Endodermal cell (in vitro differentiated cells): Measurements from ENCODE around the gene CCND2. TPM values are rescaled to one million over a fixed set of nuclear protein-coding genes. Genes with fewer than 3 reads are reported as not detected.
A peak's percentile ranks its signal among the peaks of the same experiment; 100 is the strongest.

Experiments used
- DNase-seq: peaks from one replicate; pipeline ENCODE4 v3.0.0-alpha.2; 2017
- H3K27ac ChIP-seq: 2 replicates; pipeline ENCODE4 v1.5.1; 2013; ENCODE audit warnings: mild to moderate bottlenecking, low read depth, low read length, moderate library complexity
- H3K27me3 ChIP-seq: 2 replicates; pipeline ENCODE4 v1.6.1; 2013; ENCODE audit warnings: mild to moderate bottlenecking, low read length, moderate library complexity; ENCODE audit not compliant: insufficient read depth, control insufficient read depth, poor library complexity, severe bottlenecking
- H3K36me3 ChIP-seq: 2 replicates; pipeline ENCODE4 v1.7.0; 2013; ENCODE audit warnings: mild to moderate bottlenecking, low read length, moderate library complexity; ENCODE audit not compliant: control insufficient read depth, insufficient read depth
- H3K4me1 ChIP-seq: one replicate; pipeline ENCODE4 v1.7.0; 2013; ENCODE audit warnings: low read length; ENCODE audit not compliant: control insufficient read depth, insufficient read depth
- H3K4me3 ChIP-seq: 2 replicates; pipeline ENCODE4 v1.5.1; 2013; ENCODE audit warnings: mild to moderate bottlenecking, low read length, moderate library complexity
- H3K9ac ChIP-seq: 2 replicates; pipeline ENCODE4 v1.6.1; 2013; ENCODE audit warnings: mild to moderate bottlenecking, low read length, moderate library complexity; ENCODE audit not compliant: poor library complexity, severe bottlenecking; ENCODE audit errors: extremely low read depth
- H3K9me3 ChIP-seq: 2 replicates; pipeline ENCODE4 v1.6.1; 2013; ENCODE audit warnings: mild to moderate bottlenecking, low read length, moderate library complexity; ENCODE audit not compliant: control insufficient read depth
- H3K27ac Mint-ChIP-seq: 2 replicates; pipeline ENCODE4 v1.8.0; 2020; ENCODE audit warnings: mixed read lengths
- H3K27me3 Mint-ChIP-seq: 2 replicates; pipeline ENCODE4 v1.8.0; 2021; ENCODE audit warnings: mild to moderate bottlenecking, mixed read lengths; ENCODE audit not compliant: insufficient read depth
- H3K36me3 Mint-ChIP-seq: 2 replicates; pipeline ENCODE4 v1.8.0; 2020; ENCODE audit warnings: low read depth, mixed read lengths
- H3K4me1 Mint-ChIP-seq: 2 replicates; pipeline ENCODE4 v1.8.0; 2020; ENCODE audit warnings: mixed read lengths
- H3K4me3 Mint-ChIP-seq: 2 replicates; pipeline ENCODE4 v1.8.0; 2020; ENCODE audit warnings: mild to moderate bottlenecking, moderate library complexity, mixed read lengths
- H3K9me3 Mint-ChIP-seq: 2 replicates; pipeline ENCODE4 v1.8.0; 2020; ENCODE audit warnings: mild to moderate bottlenecking, mixed read lengths
- WGBS, 2 experiments: methylation state at CpG; one replicate each; pipeline versions ENCODE4 v1.1.5 to v1.1.7; 2013; ENCODE audit warnings: missing lambda C conversion rate in 2 of 2, mixed read lengths in 1 of 2; ENCODE audit not compliant: insufficient coverage in 1 of 2, insufficient read length in 1 of 2; 5-methylcytosine and 5-hydroxymethylcytosine counted together
- total RNA-seq, 2 donors: library from RNA; stranded (reverse); fragmentation: NEBNext Ultra II Directional in 1 of 2; extraction: Animal tissue kit (Norgen Biotek cat#: 25700) in 1 of 2; gene quantifications; 2 replicates in 1 of 2; 3 replicates in 1 of 2; pipeline ENCODE4 v1.2.1, GENCODE V29; 2021
- TF ChIP-seq, protein P1 (sequence below): fragments of 200-600 bp; sonication (generic); conservative IDR thresholded peaks from 2 replicates; pipeline ENCODE4 v1.5.0; 2021; ENCODE audit warnings: antibody characterized with exemption, mild to moderate bottlenecking

Gene CCND2
- total RNA-seq, 2 donors from 2014 or later, result 286 to 362 TPM

DNA sequence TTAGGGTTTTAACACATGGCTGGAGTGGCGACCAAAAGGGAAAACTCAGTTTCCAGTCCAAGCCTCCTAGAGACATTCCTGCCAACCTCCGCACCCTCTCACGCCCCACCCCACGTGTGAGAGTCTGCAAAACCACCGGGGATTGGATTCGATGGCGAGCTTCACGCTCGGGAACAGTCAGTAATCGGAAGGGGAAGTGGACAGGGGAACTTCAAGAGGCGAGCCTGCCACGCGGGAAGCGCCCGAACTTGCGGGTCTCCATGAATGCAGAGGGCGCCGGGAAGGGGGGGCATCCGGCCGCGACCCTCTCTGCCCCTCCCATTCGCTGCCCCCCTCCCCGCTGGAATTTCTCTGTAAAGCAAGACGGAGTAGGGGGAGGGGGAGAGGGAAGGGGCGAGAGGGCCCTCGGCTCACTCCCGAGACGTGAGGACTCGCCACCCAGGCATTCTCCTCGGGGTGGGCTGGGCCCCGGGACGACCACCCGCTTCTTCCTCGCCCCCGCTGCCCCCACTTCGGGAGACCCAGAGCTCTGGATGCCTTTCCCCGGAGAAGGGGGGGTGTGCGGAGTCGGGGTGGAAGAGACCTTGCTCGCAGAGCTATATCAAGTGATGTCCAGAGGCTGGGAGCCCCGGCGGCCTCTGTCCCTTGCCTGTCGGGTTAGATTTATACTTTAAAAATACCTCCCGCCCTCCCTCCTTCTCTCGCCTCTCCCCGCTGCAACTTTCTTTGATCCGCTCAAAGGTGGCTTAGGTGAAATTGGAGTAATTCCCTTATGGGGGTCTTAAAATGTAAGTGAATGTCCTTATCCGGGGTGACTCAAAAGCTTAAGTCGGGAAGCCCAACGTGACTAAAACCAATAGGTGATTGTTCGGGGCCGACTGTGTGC lies 2.5 kb upstream of the CCND2 start:
- peaks cover 21% of the 10 kb centered on the region for H3K4me1 Mint-ChIP-seq
- H3K4me1 ChIP-seq, result peaks cover 4% of the 10 kb centered on the region
- peaks cover 71% of the 10 kb centered on the region for H3K27me3 ChIP-seq
- peak; percentile 92 for DNase-seq
- TF ChIP-seq, protein P1, sequence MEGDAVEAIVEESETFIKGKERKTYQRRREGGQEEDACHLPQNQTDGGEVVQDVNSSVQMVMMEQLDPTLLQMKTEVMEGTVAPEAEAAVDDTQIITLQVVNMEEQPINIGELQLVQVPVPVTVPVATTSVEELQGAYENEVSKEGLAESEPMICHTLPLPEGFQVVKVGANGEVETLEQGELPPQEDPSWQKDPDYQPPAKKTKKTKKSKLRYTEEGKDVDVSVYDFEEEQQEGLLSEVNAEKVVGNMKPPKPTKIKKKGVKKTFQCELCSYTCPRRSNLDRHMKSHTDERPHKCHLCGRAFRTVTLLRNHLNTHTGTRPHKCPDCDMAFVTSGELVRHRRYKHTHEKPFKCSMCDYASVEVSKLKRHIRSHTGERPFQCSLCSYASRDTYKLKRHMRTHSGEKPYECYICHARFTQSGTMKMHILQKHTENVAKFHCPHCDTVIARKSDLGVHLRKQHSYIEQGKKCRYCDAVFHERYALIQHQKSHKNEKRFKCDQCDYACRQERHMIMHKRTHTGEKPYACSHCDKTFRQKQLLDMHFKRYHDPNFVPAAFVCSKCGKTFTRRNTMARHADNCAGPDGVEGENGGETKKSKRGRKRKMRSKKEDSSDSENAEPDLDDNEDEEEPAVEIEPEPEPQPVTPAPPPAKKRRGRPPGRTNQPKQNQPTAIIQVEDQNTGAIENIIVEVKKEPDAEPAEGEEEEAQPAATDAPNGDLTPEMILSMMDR, result no peak
- peak overlapping the region; percentile 94 for H3K4me3 Mint-ChIP-seq
- H3K9me3 ChIP-seq, result no peaks in the 10 kb centered on the region
- no peak overlapping the region for H3K27ac ChIP-seq
- peak overlapping the region; percentile 95 for H3K27ac Mint-ChIP-seq
- H3K36me3 Mint-ChIP-seq, result peaks cover 3% of the 10 kb centered on the region
- H3K9me3 Mint-ChIP-seq, result no peaks in the 10 kb centered on the region
- H3K36me3 ChIP-seq, result no peaks in the 10 kb centered on the region
- peak overlapping the region; percentile 73 for H3K4me3 ChIP-seq
- peak overlapping the region; percentile 48 for H3K9ac ChIP-seq
- peaks cover 69% of the 10 kb centered on the region for H3K27me3 Mint-ChIP-seq
- WGBS, 2 experiments, result 0 to 2% methylated on average over 9 to 49 of the region's 52 CpGs

DNA sequence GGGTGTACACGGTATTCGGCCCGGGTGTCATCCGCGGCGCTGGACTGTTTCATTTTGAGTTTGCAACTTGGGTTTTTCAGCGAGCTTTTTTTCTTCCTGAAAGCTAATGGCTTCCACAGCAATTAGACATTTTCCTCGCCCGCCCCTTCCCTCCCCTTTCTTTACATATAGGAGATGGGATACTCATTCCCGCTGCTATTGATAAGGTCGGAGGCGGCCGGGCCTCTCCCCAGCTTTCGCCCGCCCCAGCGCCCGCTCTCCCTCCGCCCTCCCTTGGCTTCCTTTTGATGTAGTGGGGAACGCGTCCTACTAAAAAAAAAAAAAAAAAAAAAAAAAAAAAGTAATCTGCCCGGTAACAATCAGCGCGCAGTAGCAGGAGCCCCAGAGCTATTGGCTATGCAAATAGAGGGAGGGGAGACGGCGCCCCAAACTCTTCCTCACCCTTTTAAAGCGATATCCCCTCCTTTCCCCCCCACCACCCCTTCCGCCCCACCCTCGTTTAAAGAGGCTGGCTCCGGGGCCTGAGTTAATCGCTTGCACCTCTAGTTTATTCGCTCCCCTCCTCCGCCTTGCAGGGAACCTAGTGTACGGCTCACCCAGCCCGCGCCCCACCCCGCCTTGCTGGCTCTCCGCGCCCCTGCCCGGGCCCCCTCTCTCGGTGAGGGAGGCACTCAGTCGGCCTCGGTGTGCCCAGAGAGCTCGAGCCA lies 1.7 kb upstream of the CCND2 start:
- Histone ChIP-seq H3K4me1 (peaks cover 4% of the 10 kb centered on the region), H3K9me3 (no peaks in the 10 kb centered on the region), H3K9ac (peak overlapping the region; percentile 48), H3K36me3 (no peaks in the 10 kb centered on the region), H3K4me3 (peak overlapping the region; percentile 95), H3K27me3 (peaks cover 68% of the 10 kb centered on the region), H3K27ac (peak overlapping the region; percentile 47)
- TF ChIP-seq, protein P1, result no peak
- H3K4me1 Mint-ChIP-seq, result peaks cover 29% of the 10 kb centered on the region
- peak; percentile 93 for DNase-seq
- peaks cover 11% of the 10 kb centered on the region for H3K36me3 Mint-ChIP-seq
- peak overlapping the region; percentile 95 for H3K27ac Mint-ChIP-seq
- no peaks in the 10 kb centered on the region for H3K9me3 Mint-ChIP-seq
- WGBS, 2 experiments, result 1 to 2% methylated on average over 13 to 41 of the region's 43 CpGs
- H3K27me3 Mint-ChIP-seq, result peaks cover 67% of the 10 kb centered on the region
- peak overlapping the region; percentile 94 for H3K4me3 Mint-ChIP-seq

DNA sequence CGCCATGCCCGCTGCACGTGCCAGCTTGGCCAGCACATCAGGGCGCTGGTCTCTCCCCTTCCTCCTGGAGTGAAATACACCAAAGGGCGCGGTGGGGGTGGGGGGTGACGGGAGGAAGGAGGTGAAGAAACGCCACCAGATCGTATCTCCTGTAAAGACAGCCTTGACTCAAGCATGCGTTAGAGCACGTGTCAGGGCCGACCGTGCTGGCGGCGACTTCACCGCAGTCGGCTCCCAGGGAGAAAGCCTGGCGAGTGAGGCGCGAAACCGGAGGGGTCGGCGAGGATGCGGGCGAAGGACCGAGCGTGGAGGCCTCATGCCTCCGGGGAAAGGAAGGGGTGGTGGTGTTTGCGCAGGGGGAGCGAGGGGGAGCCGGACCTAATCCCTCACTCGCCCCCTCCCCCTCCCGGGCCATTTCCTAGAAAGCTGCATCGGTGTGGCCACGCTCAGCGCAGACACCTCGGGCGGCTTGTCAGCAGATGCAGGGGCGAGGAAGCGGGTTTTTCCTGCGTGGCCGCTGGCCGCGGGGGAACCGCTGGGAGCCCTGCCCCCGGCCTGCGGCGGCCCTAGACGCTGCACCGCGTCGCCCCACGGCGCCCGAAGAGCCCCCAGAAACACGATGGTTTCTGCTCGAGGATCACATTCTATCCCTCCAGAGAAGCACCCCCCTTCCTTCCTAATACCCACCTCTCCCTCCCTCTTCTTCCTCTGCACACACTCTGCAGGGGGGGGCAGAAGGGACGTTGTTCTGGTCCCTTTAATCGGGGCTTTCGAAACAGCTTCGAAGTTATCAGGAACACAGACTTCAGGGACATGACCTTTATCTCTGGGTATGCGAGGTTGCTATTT lies 914 bp upstream of the CCND2 start:
- Histone ChIP-seq H3K9me3 (no peaks in the 10 kb centered on the region), H3K4me3 (peak overlapping the region; percentile 95), H3K27me3 (peaks cover 61% of the 10 kb centered on the region), H3K27ac (peak overlapping the region; percentile 47), H3K36me3 (peaks cover 6% of the 10 kb centered on the region), H3K9ac (no peak overlapping the region), H3K4me1 (peaks cover 10% of the 10 kb centered on the region)
- DNase-seq, result no peak
- Mint-ChIP-seq H3K9me3 (no peaks in the 10 kb centered on the region), H3K27ac (peak overlapping the region; percentile 96), H3K4me1 (peaks cover 33% of the 10 kb centered on the region), H3K36me3 (peaks cover 17% of the 10 kb centered on the region), H3K27me3 (peaks cover 62% of the 10 kb centered on the region), H3K4me3 (peak overlapping the region; percentile 94)
- 0 to 1% methylated on average over 14 to 58 of the region's 62 CpGs for WGBS, 2 experiments
- TF ChIP-seq, protein P1, result no peak
